Effector memory CD8-positive, alpha-beta T cell (primary cell): ENCODE data around the gene MOCOS.
"Not testable (repeated sequence)": the region's sequence is repeated elsewhere in the genome, so short reads cannot be mapped to it uniquely, and the experiment has no call there.

Experiments used
- ATAC-seq: fragments of 150-1000 bp; cut with Tn5 transposase; replicated peaks from 2 replicates; pipeline ENCODE4 v1.10.0; 2021; ENCODE audit warnings: mild to moderate bottlenecking, moderate library complexity
- DNase-seq, 3 experiments: peaks; one replicate each; pipeline ENCODE4 v3.0.0; 2021
- H3K27ac Mint-ChIP-seq, 2 donors: one replicate each; pipeline ENCODE4 v1.8.0; 2022; ENCODE audit warnings: mild to moderate bottlenecking in 2 of 2, mixed read lengths in 2 of 2, moderate library complexity in 2 of 2
- H3K27me3 Mint-ChIP-seq, 2 donors: one replicate each; pipeline ENCODE4 v1.8.0; 2022; ENCODE audit warnings: mixed read lengths in 2 of 2
- H3K36me3 Mint-ChIP-seq: one replicate; pipeline ENCODE4 v1.8.0; 2022; ENCODE audit warnings: mild to moderate bottlenecking, moderate library complexity, mixed read lengths; ENCODE audit not compliant: insufficient read depth
- H3K4me1 Mint-ChIP-seq, 2 donors: one replicate each; pipeline ENCODE4 v1.8.0; 2022; ENCODE audit warnings: low read depth in 2 of 2, mixed read lengths in 2 of 2
- H3K4me3 Mint-ChIP-seq, 2 donors: one replicate each; pipeline ENCODE4 v1.8.0; 2022; ENCODE audit warnings: mild to moderate bottlenecking in 2 of 2, mixed read lengths in 2 of 2, moderate library complexity in 2 of 2
- H3K9me3 Mint-ChIP-seq, 2 donors: one replicate each; pipeline ENCODE4 v1.8.0; 2022; ENCODE audit warnings: mixed read lengths in 2 of 2

The MOCOS gene

DNA sequence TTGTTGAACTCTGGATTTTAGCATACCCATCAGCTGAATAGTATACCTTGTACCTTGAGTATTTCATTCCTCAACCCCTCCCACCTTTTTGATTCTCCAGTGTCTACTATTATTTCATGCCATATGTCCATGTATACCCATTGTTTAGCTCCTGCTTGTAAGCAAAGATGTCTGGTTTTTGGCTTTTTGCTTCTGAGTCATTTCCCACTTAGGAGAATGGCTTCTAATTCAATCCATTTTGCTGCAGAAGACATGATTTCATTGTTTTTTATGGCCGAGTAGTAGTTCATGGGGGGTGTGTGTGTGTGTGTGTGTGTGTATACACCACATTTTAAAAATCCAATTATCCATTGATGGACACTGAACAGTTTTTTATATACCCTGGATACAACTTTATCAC lies 24.3 kb upstream of the MOCOS start:
- Mint-ChIP-seq H3K27me3 (no peaks in the 10 kb centered on the region), H3K9me3 (no peaks in the 10 kb centered on the region), H3K4me1 (peaks cover 2 to 32% of the 10 kb centered on the region in 2 donors), H3K4me3 (no peak overlapping the region), H3K27ac (no peak overlapping the region), H3K36me3 (peaks cover 79% of the 10 kb centered on the region)
- DNase-seq: no peak
- ATAC-seq: no peak

DNA sequence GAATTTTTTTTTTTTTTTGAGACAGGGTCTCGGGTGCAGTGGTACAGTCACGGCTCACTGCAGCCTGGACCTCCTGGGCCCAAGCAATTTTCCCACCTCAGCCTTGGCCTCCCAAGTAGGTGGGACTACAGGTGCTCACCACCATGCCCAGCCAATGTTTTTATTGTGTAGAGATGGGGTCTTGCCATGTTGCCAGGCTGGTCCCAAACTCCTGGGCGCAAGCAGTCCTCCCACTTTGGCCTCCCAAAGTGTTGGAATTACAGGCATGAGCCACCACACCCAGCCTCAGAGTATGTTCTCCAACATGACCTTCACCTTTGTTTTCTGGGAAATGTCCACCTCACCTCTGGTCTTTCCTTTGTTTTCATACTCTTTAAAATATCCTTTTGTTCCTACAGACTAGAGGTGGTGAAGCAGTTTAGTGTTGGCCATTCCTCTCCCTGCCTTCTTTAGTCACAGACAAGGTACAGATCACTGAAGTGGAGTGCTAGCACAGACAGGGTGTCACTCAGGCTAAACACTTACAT lies 19.5 kb upstream of the MOCOS start:
- DNase-seq (no peak), ATAC-seq (no peak)
- Mint-ChIP-seq H3K4me1 (peaks cover 0 to 3% of the 10 kb centered on the region in 2 donors), H3K9me3 (no peaks in the 10 kb centered on the region), H3K36me3 (peaks cover 85% of the 10 kb centered on the region), H3K4me3 (no peak overlapping the region), H3K27me3 (no peaks in the 10 kb centered on the region), H3K27ac (no peak overlapping the region)

- H3K27me3 Mint-ChIP-seq, H3K4me3 Mint-ChIP-seq, DNase-seq, ATAC-seq, H3K27ac Mint-ChIP-seq, H3K9me3 Mint-ChIP-seq, H3K4me1 Mint-ChIP-seq: not testable (repeated sequence)
- H3K36me3 Mint-ChIP-seq: peaks cover 90% of the 10 kb centered on the region
Observed at GRCh38 chr18:36168296-36168695, 19.0 kb upstream of the MOCOS start.

DNA sequence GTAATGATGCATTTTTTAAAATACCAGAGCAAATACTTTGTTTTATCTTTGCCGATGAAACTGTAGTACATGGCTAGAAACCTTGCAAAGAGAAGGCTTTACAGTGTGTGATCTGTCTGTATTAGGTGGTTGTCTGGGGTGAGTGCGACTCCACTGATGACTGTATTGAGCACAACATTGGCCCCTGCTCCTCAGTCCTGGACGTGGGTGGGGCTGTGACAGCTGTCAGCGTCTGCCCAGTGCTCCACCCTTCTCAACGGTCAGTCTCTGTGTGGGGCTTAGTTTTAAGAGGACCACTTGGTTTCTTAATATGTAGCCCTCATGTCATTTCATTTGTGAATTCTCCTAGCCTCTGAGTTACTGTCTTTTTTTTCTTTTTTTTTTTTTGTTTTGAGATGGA lies 17.4 kb upstream of the MOCOS start:
- DNase-seq (no peak), ATAC-seq (no peak)
- Mint-ChIP-seq H3K27me3 (no peaks in the 10 kb centered on the region), H3K36me3 (peaks cover 95% of the 10 kb centered on the region), H3K4me1 (no peaks in the 10 kb centered on the region), H3K9me3 (no peaks in the 10 kb centered on the region), H3K27ac (peak overlapping the region in 1 of 2 donors; percentile 23), H3K4me3 (no peak overlapping the region)

GRCh38 chr18:36175481-36175880 lies 11.8 kb upstream of the MOCOS start:
- DNase-seq: no peak
- Mint-ChIP-seq H3K4me1 (peaks cover 4 to 5% of the 10 kb centered on the region in 2 donors), H3K36me3 (peaks cover 59% of the 10 kb centered on the region), H3K27ac (peak overlapping the region; percentile 0 to 86), H3K4me3 (no peak overlapping the region), H3K9me3 (no peaks in the 10 kb centered on the region), H3K27me3 (no peaks in the 10 kb centered on the region)
- no peak for ATAC-seq

DNA sequence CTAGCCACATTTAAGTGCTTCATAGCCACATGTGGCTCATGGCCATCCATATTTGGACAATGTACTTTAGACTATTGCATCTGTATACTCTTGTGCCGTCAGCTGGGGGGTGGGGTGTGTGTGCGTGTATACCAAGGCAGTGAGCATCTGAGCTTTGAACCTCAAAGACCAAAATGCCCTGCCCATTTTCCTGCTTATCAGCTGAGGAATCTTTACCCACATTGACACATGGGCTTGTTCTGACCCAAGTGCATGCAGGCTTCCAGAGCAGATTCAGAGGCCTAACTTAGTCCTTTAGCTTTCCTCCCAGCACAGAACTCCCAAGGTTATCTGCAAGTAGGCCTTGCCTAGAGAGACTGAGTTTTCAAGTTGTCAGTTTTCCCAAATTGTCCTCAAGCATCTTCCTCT lies 11.1 kb upstream of the MOCOS start:
- Mint-ChIP-seq H3K27me3 (no peaks in the 10 kb centered on the region), H3K27ac (peak overlapping the region in 1 of 2 donors; percentile 86), H3K4me3 (no peak overlapping the region), H3K4me1 (peaks cover 4 to 5% of the 10 kb centered on the region in 2 donors), H3K9me3 (no peaks in the 10 kb centered on the region), H3K36me3 (peaks cover 52% of the 10 kb centered on the region)
- no peak for ATAC-seq
- no peak for DNase-seq

- peaks cover 4 to 5% of the 10 kb centered on the region in 2 donors for H3K4me1 Mint-ChIP-seq
- no peaks in the 10 kb centered on the region for H3K27me3 Mint-ChIP-seq
- DNase-seq: no peak
- H3K27ac Mint-ChIP-seq: peak overlapping the region in 1 of 2 donors; percentile 22
- H3K4me3 Mint-ChIP-seq: no peak overlapping the region
- peaks cover 47% of the 10 kb centered on the region for H3K36me3 Mint-ChIP-seq
- no peaks in the 10 kb centered on the region for H3K9me3 Mint-ChIP-seq
- no peak for ATAC-seq
Observed at GRCh38 chr18:36176711-36177110, 10.6 kb upstream of the MOCOS start.

- Mint-ChIP-seq H3K4me3 (no peak overlapping the region), H3K27ac (no peak overlapping the region)
- ATAC-seq: no peak
Observed at GRCh38 chr18:36177913-36178312, 9.4 kb upstream of the MOCOS start.

DNA sequence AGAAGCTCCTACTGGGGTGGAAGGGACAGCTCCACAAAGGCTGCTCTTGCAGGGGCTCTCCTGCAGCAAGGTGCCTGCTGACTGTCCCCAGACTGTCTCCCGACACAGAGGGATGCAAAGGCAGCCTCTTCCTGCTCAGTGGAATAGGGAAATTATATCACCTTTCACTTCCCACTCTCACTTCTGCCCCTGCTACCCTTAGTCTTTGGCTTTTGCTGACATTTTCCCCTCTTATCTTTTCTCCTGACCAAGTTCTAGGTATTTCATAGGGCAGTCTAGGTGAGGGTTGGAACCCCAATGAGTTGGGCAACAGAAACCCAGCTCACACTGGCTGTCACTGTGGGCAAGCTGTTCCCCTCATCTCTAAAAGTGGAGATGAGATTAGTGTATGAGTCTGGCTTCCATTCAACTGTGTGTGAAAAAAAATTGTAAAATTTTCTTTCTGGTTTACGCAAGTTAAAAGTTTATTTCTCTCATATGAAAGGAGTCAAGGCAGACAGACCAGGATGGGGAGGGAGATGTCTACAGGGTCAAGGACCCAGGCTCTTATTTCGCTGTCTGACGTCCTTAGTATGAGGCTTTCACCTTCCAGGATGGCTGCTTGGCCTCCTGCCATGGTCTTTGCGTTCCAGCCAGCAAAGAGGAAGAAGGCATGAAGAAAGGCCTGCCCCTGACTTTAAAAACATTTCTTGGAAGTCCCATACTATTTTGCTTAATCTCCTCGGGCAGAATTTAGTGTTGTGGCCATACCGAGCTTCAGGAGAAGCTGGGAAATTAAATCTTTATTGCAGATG lies 7.5 kb upstream of the MOCOS start:
- Mint-ChIP-seq H3K36me3 (peaks cover 18% of the 10 kb centered on the region), H3K9me3 (no peaks in the 10 kb centered on the region), H3K4me1 (peaks cover 4 to 5% of the 10 kb centered on the region in 2 donors), H3K27ac (peak overlapping the region in 1 of 2 donors; percentile 25), H3K4me3 (no peak overlapping the region), H3K27me3 (no peaks in the 10 kb centered on the region)
- ATAC-seq: no peak
- no peak for DNase-seq

More at GRCh38 chr18:36177913-36178312, 9.4 kb upstream of the MOCOS start:
- no peaks in the 10 kb centered on the region for H3K27me3 Mint-ChIP-seq
- peaks cover 4 to 5% of the 10 kb centered on the region in 2 donors for H3K4me1 Mint-ChIP-seq
- no peaks in the 10 kb centered on the region for H3K9me3 Mint-ChIP-seq
- peaks cover 35% of the 10 kb centered on the region for H3K36me3 Mint-ChIP-seq
- DNase-seq: no peak

GRCh38 chr18:36181441-36181840 lies 5.9 kb upstream of the MOCOS start:
- H3K27ac Mint-ChIP-seq: peak overlapping the region in 1 of 2 donors; percentile 24
- no peaks in the 10 kb centered on the region for H3K27me3 Mint-ChIP-seq
- peaks cover 16% of the 10 kb centered on the region for H3K36me3 Mint-ChIP-seq
- H3K4me3 Mint-ChIP-seq: no peak overlapping the region
- H3K4me1 Mint-ChIP-seq: no peaks in the 10 kb centered on the region
- H3K9me3 Mint-ChIP-seq: no peaks in the 10 kb centered on the region
- DNase-seq (no peak), ATAC-seq (no peak)

- no peak overlapping the region for H3K4me3 Mint-ChIP-seq
- DNase-seq (no peak), ATAC-seq (no peak)
- H3K9me3 Mint-ChIP-seq: no peaks in the 10 kb centered on the region
- H3K27ac Mint-ChIP-seq: peak overlapping the region in 1 of 2 donors; percentile 24
- H3K27me3 Mint-ChIP-seq: no peaks in the 10 kb centered on the region
- H3K36me3 Mint-ChIP-seq: peaks cover 15% of the 10 kb centered on the region
- peaks cover 0 to under 1% of the 10 kb centered on the region in 2 donors for H3K4me1 Mint-ChIP-seq
Observed at GRCh38 chr18:36181898-36182506, 5.3 kb upstream of the MOCOS start.

- Mint-ChIP-seq H3K36me3 (peaks cover 14% of the 10 kb centered on the region), H3K27ac (peak overlapping the region in 1 of 2 donors; percentile 21), H3K9me3 (no peaks in the 10 kb centered on the region), H3K4me3 (no peak overlapping the region), H3K27me3 (peaks cover 2 to 3% of the 10 kb centered on the region in 2 donors), H3K4me1 (peaks cover 3 to 4% of the 10 kb centered on the region in 2 donors)
- ATAC-seq (no peak), DNase-seq (no peak)
Observed at GRCh38 chr18:36183033-36183432, 4.3 kb upstream of the MOCOS start.

GRCh38 chr18:36183987-36184386 lies 3.3 kb upstream of the MOCOS start:
- Mint-ChIP-seq H3K27ac (peak overlapping the region; percentile 14 to 21), H3K27me3 (peaks cover 12 to 13% of the 10 kb centered on the region in 2 donors), H3K4me3 (no peak overlapping the region), H3K9me3 (no peaks in the 10 kb centered on the region), H3K36me3 (peaks cover 12% of the 10 kb centered on the region), H3K4me1 (peaks cover 7 to 11% of the 10 kb centered on the region in 2 donors)
- ATAC-seq (no peak), DNase-seq (no peak)

- Mint-ChIP-seq H3K4me3 (peak overlapping the region in 1 of 2 donors; percentile 84), H3K27me3 (peaks cover 20 to 21% of the 10 kb centered on the region in 2 donors), H3K36me3 (peaks cover 5% of the 10 kb centered on the region), H3K9me3 (no peaks in the 10 kb centered on the region), H3K27ac (no peak overlapping the region), H3K4me1 (peaks cover 7 to 11% of the 10 kb centered on the region in 2 donors)
- DNase-seq (no peak), ATAC-seq (no peak)
Observed at GRCh38 chr18:36185157-36185556, 2.1 kb upstream of the MOCOS start.
